GM18873 (cell line): ENCODE data around the gene POTEC.
"Not testable (repeated sequence)": the region's sequence is repeated elsewhere in the genome, so short reads cannot be mapped to it uniquely, and the experiment has no call there.

Experiments used
- ATAC-seq: cut with Tn5 transposase; IDR thresholded peaks from one replicate; pipeline ENCODE4 v1.9.1; 2021; ENCODE audit warnings: mild to moderate bottlenecking, moderate library complexity, moderate number of reproducible peaks; ENCODE audit not compliant: unreplicated experiment, low FRiP score

The POTEC gene

DNA sequence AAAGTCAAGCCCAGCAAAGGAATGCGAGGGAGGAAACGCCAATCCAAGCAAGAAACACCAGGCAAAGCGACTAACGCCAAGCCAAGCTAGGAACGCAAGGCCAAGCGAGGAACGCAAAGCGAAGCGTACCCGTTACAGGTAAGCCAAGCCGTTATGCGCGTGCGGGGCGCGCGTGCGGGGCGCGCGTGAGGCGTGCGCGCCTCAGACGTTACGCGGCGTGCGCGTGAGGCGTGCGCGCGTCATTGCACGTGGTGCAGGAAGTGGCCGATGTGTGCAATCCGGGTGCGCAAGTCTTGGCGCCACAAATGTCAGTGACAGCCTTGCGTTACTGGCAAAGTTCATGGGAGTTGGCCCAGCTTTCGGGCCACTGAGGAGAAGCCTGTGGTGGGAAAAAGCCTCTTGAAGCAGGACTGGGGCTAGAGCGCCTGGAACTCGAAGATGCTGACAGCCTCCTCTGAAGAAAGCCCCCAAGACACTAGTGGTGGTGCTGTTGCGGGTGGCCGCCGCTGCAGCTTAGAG, at the start of gene POTEC:
Gene POTEC, minus strand, starts transcription at position 155 of the 519 bp plus-strand sequence. CDS start 454 bp downstream, outside the sequence.
- ATAC-seq, result not testable (repeated sequence)

DNA sequence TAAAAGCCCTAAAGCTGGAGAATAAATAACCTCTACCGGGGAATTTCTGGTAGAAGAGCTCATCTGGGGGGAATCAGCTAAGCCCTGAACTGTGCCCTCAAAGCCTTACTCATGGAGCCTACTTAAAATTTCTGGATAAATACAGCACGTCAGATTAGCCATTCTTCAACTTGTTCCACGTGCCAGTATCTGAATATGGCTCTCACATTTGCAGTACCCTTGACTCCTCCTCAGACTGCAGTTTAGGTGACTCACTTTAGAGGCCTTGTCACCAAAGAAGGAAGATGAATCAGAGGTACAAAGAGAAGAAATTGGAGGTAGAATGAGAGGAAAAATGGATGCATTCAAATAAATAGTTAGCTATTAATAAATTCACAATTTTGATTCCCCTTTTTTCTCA, 34.6 kb upstream of the POTEC start:
- ATAC-seq, result no peak

DNA sequence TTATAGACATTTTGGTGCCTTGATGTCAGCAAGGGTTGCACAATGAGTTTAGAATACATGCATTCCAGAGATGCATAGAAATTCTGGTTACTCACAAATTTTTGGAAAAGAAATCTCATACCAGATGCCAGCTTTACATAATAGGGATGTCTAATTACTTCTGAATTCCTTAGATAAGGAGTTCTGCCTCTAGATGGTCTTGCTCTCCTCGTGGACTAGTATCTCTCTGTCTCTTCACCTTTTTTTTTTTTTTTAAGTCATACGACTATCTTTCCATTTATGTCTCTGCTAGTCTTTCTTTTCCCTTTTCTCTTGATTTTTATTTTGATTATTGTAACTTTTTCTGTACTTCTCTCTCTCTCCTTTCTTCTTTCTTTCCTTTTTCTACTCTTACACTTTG, 16.1 kb upstream of the POTEC start:
- not testable (repeated sequence) for ATAC-seq

- ATAC-seq, result not testable (repeated sequence)
Measured at GRCh38 chr18:14531659-14532058, 11.7 kb downstream of the POTEC start.

- ATAC-seq, result not testable (repeated sequence)
Measured at GRCh38 chr18:14510707-14511106, 32.7 kb downstream of the POTEC start.

GRCh38 chr18:14503691-14504090, 39.7 kb downstream of the POTEC start:
- ATAC-seq, result not testable (repeated sequence)

- ATAC-seq, result not testable (repeated sequence)
Measured at GRCh38 chr18:14501894-14502293, 41.5 kb downstream of the POTEC start.

- ATAC-seq, result not testable (repeated sequence)
Measured at GRCh38 chr18:14489256-14490014, 54.0 kb downstream of the POTEC start.

- ATAC-seq, result not testable (repeated sequence)
Measured at GRCh38 chr18:14488789-14489188, 54.6 kb downstream of the POTEC start.

DNA sequence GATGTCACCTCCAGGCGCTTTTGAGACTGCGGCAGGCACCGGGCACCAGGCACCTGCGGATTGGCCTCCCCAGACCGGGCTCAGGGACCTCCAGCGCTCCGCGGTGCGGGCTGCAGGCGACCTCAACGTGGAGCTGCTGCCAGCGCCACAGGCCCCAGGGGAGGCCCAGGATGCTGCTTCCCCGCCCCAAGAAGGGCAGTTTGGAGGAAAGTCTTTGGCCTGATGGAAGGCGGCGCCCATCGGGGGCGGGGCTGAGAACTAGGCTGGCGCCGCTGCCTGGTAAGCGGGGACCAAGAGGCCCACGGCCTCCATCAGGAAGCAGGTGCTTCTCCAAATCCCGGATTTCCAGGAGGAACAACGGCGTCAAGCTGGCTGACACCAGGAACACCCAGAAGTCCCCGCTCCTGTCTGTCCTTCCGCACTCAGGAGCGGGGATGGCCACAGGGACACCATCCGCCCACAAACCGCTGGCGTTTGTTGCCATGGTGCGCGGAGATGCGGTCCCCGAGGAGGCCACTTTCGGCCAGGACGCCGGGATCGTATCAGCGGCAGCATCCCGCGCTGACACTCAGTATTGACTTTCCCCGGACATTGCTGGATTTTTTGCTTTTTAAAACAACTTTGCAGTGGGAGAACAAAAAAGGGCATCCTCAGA, 56.3 kb downstream of the POTEC start:
- ATAC-seq, result not testable (repeated sequence)

- ATAC-seq, result not testable (repeated sequence)
Measured at GRCh38 chr18:14479076-14479475, 64.3 kb downstream of the POTEC start.

DNA sequence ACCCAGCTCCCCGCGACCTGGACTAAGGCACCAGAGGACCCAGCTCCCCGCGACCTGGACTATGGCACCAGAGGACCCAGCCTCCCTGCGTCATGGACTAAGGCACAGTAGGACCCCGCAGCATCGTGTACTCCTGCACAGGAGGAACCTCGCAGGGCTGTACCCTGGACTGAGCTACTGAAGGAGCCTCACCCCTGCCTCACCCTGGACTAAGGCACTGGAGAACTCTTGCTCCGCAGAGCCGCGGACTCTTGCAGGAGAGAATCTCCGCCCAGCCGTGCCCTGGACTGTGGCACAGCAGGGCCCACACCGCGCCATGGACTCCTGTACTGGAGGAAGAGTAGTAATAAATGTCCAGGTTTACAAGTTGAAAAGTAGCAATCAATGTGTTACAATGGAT, 67.9 kb downstream of the POTEC start:
- ATAC-seq, result not testable (repeated sequence)

- not testable (repeated sequence) for ATAC-seq
Measured at GRCh38 chr18:14474752-14475151, 68.6 kb downstream of the POTEC start.

DNA sequence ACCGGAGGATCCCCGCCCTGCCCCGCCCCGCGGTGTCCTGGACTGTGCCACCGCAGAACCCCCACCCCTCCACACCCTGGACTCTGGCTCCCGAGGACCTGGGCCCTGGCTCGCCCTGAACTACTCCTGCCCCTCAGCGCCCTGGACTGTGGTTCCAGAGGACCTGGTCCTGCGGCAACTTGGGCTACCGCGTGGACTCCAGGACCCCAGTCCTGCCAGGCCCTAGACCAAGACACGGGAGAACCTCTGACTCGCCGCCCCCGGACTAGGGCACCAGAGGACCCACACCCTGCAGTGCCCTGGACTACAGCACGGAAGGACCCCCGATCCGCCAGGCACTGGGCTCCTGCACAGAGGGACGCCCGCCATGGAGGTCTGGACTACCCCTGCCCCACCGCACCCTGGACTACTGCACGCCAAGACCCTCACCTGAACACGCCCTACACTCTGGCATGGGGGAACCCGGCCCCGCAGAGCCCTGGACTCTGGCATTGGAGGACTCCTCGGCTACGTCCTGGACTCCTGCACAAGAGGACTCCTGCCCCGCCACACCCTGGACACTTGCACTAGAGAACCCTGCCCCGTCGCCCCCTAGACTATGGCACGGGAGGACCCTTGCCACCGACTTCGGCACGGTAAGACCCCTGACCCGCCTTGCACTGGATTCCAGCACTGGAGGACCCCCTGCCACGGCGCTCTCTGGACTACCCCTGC, 69.2 kb downstream of the POTEC start:
- not testable (repeated sequence) for ATAC-seq

- not testable (repeated sequence) for ATAC-seq
Measured at GRCh38 chr18:14473250-14474006, 70.0 kb downstream of the POTEC start.

- ATAC-seq, result not testable (repeated sequence)
Measured at GRCh38 chr18:14471286-14471685, 72.1 kb downstream of the POTEC start.

- not testable (repeated sequence) for ATAC-seq
Measured at GRCh38 chr18:14470446-14470845, 73.0 kb downstream of the POTEC start.

- not testable (repeated sequence) for ATAC-seq
Measured at GRCh38 chr18:14470046-14470445, 73.4 kb downstream of the POTEC start.

DNA sequence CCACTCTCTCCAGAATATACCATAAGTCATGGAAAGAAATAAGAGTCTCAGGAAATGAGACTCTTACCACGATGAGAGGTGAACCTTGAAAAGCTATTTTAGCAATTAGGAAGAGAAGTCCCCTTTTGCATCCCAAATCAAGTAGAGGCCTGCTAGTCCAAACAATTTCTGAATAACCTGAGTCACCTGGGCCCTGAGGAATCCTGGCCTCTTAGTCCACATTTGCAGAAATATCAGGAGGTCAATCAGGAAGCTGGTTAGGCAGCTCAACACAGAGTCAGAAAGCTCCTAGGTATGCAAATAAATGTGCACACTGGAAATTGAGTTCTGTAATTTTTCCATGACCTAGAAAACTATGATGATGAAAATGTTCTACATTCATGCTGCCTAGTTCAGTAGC, 77.4 kb downstream of the POTEC start:
- ATAC-seq, result not testable (repeated sequence)
